GM13976 (cell line): ENCODE data around the gene SLCO2A1.
A peak's percentile ranks its signal among the peaks of the same experiment; 100 is the strongest.

ENCODE experiments used
- DNase-seq: peaks from one replicate; pipeline ENCODE4 v3.0.0; 2012; ENCODE audit warnings: low spot score
- in situ Hi-C: fragments of 300-500 bp; cut with MboI; formaldehyde crosslinking; loops from one replicate; pipeline ENCODE4 v1.12.0; 2022; ENCODE audit warnings: low sequenced_read_pairs, mixed read lengths, inconsistent platforms; ENCODE audit not compliant: unreplicated experiment
- TF ChIP-seq, protein P1 (sequence below): IDR thresholded peaks from 2 replicates; pipeline ENCODE4 v1.5.1; 2012; ENCODE audit warnings: borderline replicate concordance, mild to moderate bottlenecking; ENCODE audit not compliant: insufficient read depth; ENCODE audit errors: extremely low read depth, missing control alignments, control extremely low read depth

SLCO2A1 gene

DNA sequence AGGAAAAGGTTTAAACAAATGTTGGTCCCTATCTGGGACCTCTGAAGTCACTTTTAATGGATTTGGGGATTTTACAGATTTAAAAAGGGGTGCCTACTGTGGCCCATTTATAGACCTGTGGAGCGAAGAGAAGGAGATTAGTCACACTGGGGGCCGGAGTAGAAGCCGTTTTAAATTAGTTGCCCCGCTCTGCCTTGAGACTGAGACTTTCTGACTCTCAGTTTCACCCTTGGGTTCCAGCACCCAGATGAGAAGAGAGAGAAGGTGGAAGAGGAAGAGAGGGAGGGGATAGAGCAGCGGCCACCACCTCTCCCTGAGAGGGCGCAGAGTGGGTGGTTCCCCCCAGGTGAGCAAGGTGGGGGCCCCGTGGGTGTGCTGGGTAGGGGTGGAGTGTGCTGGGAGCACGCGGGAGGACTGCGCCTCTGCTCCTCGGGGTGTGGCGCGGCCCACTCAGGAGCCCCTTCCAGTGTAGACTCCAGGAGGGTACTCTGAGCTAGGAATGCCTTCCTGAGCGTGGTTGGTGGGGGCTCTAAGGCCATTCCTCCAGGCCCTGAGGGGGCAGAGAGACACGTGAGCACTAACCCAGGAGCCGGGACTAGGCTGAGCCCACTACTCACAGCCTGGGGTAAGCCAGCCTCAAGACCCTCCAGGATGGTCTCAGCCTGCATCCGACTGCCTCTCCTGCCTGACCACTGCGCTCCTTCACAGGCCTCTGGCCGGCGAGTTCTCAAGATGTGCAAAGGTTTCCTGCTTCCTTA lies 101.4 kb downstream of the SLCO2A1 start:
- in situ Hi-C loops = loop anchor here (10.0 kb wide), 1 partner anchor 104 kb away; no protein-coding TSS in a partner anchor
- TF ChIP-seq, protein P1, sequence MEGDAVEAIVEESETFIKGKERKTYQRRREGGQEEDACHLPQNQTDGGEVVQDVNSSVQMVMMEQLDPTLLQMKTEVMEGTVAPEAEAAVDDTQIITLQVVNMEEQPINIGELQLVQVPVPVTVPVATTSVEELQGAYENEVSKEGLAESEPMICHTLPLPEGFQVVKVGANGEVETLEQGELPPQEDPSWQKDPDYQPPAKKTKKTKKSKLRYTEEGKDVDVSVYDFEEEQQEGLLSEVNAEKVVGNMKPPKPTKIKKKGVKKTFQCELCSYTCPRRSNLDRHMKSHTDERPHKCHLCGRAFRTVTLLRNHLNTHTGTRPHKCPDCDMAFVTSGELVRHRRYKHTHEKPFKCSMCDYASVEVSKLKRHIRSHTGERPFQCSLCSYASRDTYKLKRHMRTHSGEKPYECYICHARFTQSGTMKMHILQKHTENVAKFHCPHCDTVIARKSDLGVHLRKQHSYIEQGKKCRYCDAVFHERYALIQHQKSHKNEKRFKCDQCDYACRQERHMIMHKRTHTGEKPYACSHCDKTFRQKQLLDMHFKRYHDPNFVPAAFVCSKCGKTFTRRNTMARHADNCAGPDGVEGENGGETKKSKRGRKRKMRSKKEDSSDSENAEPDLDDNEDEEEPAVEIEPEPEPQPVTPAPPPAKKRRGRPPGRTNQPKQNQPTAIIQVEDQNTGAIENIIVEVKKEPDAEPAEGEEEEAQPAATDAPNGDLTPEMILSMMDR = no peak

DNA sequence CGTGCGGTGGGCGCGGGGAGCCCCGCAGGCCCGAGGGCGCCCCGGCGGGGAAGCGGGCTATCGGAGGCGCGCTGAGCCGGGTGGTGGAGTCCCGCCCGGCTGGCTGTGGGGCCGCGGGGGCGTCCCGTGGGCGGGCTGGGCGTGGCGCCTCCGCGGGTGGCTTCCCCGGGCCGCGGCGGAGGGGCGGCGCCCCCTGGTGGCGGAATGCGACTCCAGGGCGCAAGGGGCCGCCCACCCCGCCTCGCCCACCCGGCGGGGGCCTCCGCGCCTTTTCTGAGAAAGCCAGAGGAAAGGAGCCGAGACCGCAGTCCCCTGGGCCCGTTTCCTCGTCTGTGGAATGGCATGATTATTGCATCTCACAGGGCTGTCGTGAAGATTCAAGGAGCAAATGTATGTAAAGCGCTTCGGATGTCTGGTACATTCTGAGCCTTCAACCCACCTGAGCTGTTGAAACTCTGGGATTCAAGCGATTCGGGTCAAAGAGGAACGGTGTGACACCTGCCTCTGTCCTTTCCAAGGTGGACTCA lies 102.1 kb downstream of the SLCO2A1 start:
- DNase-seq = peak; percentile 91
- TF ChIP-seq, protein P1 = peak; percentile 79
- in situ Hi-C loops = loop anchor here (10.0 kb wide), 1 partner anchor 103 kb away; no protein-coding TSS in a partner anchor

More for the DNA sequence above, 101.4 kb downstream of the SLCO2A1 start:
- peak; percentile 47 for DNase-seq

GRCh38 chr3:133926736-133927539 lies 102.8 kb downstream of the SLCO2A1 start:
- TF ChIP-seq, protein P1 = no peak
- peak; percentile 16 for DNase-seq
- in situ Hi-C loops = loop anchor here (10.0 kb wide), 1 partner anchor 102 kb away; no protein-coding TSS in a partner anchor

DNA sequence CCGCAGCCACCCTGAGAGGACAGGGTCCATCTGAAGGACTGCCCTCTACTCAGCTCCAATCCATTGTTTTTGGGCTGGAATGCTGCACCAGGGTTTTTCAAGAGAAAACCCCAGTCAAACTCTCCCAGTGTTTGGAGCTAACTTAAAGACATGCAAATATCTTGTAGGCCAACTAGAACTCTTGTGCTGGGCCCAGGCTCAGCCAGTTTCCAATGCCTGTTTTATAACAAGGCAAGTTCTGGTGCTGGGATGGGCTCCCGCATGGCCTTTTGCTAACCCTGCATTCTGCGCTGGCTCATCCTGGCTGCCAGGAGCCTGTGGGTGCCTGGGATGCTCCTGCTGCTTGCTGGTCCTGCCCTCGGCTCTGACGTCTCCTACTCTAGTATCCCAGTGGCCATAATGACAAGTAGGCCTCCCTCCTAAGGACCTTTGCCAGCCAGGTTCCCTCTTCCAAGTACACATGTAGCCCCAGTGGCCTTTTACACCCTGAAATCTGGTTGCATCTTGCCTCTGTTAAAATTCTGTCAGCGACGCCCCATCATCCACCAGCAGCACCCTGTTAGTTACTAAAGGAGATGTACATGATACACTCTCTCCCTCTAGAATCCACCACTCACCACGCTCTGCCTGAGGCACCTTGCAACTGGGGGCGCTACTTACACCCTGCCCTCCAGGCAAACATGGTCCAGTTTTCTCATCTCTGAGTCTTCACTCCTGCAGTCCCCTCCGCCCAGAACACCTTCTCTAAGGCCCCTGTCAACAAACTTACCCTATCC lies 103.6 kb downstream of the SLCO2A1 start:
- peak; percentile 6 for DNase-seq
- in situ Hi-C loops = loop anchor here (10.0 kb wide), 1 partner anchor 101 kb away; no protein-coding TSS in a partner anchor
- TF ChIP-seq, protein P1 = no peak

DNA sequence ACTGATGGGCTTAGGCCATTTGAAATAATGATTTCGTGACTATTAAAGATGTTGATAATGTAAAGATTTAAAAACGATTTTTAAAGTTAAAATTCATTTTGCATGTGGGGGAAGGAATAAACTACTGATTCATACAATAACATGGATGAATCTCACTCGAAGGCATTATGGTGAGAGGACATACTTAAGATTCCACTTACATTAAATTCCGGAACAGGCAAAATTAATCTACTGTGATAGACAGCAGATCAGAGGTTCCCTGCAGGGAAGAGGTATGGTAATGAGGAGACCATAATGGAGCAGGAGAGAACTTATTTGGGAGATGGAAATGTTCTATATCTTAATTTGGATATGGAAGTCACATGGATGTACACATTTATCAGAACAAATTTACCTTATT lies 105.7 kb downstream of the SLCO2A1 start:
- TF ChIP-seq, protein P1 = no peak
- no peak for DNase-seq
- in situ Hi-C loops = loop anchor here (10.0 kb wide), 1 partner anchor 99 kb away; no protein-coding TSS in a partner anchor
